HepG2 (cell line): ENCODE measurements around the gene CTRL. TPM values are rescaled to one million over a fixed set of nuclear protein-coding genes. Genes with fewer than 3 reads are reported as not detected.

Experiments
- GABPB1 ChIP-seq: IDR thresholded peaks from 2 replicates; pipeline ENCODE4 v1.6.1; 2016; ENCODE audit warnings: mild to moderate bottlenecking, missing genetic modification reagents, moderate library complexity, missing compliant biosample characterization
- GLI4 ChIP-seq: sonication (generic); formaldehyde crosslinking; IDR thresholded peaks from 2 replicates; pipeline ENCODE4 v1.5.1; 2020; ENCODE audit warnings: missing genetic modification reagents, mild to moderate bottlenecking, moderate library complexity, borderline replicate concordance
- HNF1B ChIP-seq: sonication (generic); formaldehyde crosslinking; IDR thresholded peaks from 2 replicates; pipeline ENCODE4 v1.5.1; 2020; ENCODE audit warnings: mild to moderate bottlenecking, moderate library complexity, missing genetic modification reagents
- KAT7 ChIP-seq: IDR thresholded peaks from 2 replicates; pipeline ENCODE4 v1.6.1; 2018; ENCODE audit warnings: borderline replicate concordance, missing compliant biosample characterization
- KLF9 ChIP-seq: IDR thresholded peaks from 2 replicates; pipeline ENCODE4 v1.6.1; 2016; ENCODE audit warnings: low read depth
- MEIS2 ChIP-seq: sonication (generic); formaldehyde crosslinking; IDR thresholded peaks from 2 replicates; pipeline ENCODE4 v1.9.0; 2021; ENCODE audit warnings: mild to moderate bottlenecking, missing genetic modification reagents
- MIER3 ChIP-seq: IDR thresholded peaks from 2 replicates; pipeline ENCODE4 v1.6.1; 2016; ENCODE audit warnings: missing compliant biosample characterization, borderline replicate concordance
- PCBP1 ChIP-seq: fragments of 200-400 bp; formaldehyde crosslinking; IDR thresholded peaks from 2 replicates; pipeline ENCODE4 v1.6.1; 2017; ENCODE audit warnings: mild to moderate bottlenecking, low read depth, low read length, borderline replicate concordance
- SRF ChIP-seq: IDR thresholded peaks from 2 replicates; pipeline ENCODE4 v1.6.1; 2011; ENCODE audit warnings: mild to moderate bottlenecking, low read depth, low read length, moderate library complexity
- ZNF263 ChIP-seq: sonication (generic); formaldehyde crosslinking; IDR thresholded peaks from 2 replicates; pipeline ENCODE4 v1.4.0; 2020; ENCODE audit warnings: missing genetic modification reagents
- ZNF430 ChIP-seq: sonication (generic); formaldehyde crosslinking; IDR thresholded peaks from 2 replicates; pipeline ENCODE4 v1.9.0; 2021; ENCODE audit warnings: mild to moderate bottlenecking, missing genetic modification reagents
- ZNF552 ChIP-seq: sonication (generic); formaldehyde crosslinking; IDR thresholded peaks from 2 replicates; pipeline ENCODE4 v1.9.0; 2022; ENCODE audit warnings: missing genetic modification reagents, mild to moderate bottlenecking, borderline replicate concordance
- ZNF792 ChIP-seq: IDR thresholded peaks from 2 replicates; pipeline ENCODE4 v1.6.1; 2016
- ZNF839 ChIP-seq: sonication (generic); formaldehyde crosslinking; IDR thresholded peaks from 2 replicates; pipeline ENCODE4 v1.4.0; 2020; ENCODE audit warnings: missing genetic modification reagents, mild to moderate bottlenecking, borderline replicate concordance
- polyA plus RNA-seq, 8 experiments: library from polyadenylated mRNA; depleted of rRNA in 3 of 8; stranded (reverse) in 7 of 8; unstranded in 1 of 8; fragments of >200 nt; fragmentation: Illumina TruSeq in 4 of 8; extraction: Trizol in 4 of 8; gene quantifications; 2 replicates each; pipeline versions ENCODE4 v1.2.1 to v1.2.3, GENCODE V29; 2011 to 2016; ENCODE audit warnings: low read depth in 4 of 8, missing spikeins in 1 of 8, mixed read lengths in 1 of 8; ENCODE audit not compliant: insufficient read depth in 1 of 8
- total RNA-seq, 5 experiments: library from RNA; depleted of rRNA; stranded (reverse); fragments of >200 nt; fragmentation: Illumina TruSeq; extraction: Trizol; gene quantifications; 2 replicates each; pipeline ENCODE4 v1.2.3, GENCODE V29; 2016; ENCODE audit warnings: low read depth in 1 of 5
- TF ChIP-seq, protein P1 (sequence below): IDR thresholded peaks from 2 replicates; pipeline ENCODE4 v1.6.1; 2012; ENCODE audit warnings: inconsistent platforms
- TF ChIP-seq, protein P2 (sequence below): sonication (generic); IDR thresholded peaks from 2 replicates; pipeline ENCODE4 v1.6.1; 2016; ENCODE audit warnings: low read depth, borderline replicate concordance
- TF ChIP-seq, protein P3 (sequence below): IDR thresholded peaks from 2 replicates; pipeline ENCODE4 v1.4.0; 2020; ENCODE audit warnings: mild to moderate bottlenecking, missing genetic modification reagents
- TF ChIP-seq, protein P4 (sequence below): sonication (generic); formaldehyde crosslinking; conservative IDR thresholded peaks from 2 replicates; pipeline ENCODE4 v1.8.0; 2022; ENCODE audit warnings: mild to moderate bottlenecking, moderate library complexity, missing genetic modification reagents

CTRL gene
- total and polyA plus RNA-seq, 2 of the 13 experiments (the other 11 are each of a cell fraction or from before 2014, with no cell fraction given): 1.9 to 2.7 TPM

DNA sequence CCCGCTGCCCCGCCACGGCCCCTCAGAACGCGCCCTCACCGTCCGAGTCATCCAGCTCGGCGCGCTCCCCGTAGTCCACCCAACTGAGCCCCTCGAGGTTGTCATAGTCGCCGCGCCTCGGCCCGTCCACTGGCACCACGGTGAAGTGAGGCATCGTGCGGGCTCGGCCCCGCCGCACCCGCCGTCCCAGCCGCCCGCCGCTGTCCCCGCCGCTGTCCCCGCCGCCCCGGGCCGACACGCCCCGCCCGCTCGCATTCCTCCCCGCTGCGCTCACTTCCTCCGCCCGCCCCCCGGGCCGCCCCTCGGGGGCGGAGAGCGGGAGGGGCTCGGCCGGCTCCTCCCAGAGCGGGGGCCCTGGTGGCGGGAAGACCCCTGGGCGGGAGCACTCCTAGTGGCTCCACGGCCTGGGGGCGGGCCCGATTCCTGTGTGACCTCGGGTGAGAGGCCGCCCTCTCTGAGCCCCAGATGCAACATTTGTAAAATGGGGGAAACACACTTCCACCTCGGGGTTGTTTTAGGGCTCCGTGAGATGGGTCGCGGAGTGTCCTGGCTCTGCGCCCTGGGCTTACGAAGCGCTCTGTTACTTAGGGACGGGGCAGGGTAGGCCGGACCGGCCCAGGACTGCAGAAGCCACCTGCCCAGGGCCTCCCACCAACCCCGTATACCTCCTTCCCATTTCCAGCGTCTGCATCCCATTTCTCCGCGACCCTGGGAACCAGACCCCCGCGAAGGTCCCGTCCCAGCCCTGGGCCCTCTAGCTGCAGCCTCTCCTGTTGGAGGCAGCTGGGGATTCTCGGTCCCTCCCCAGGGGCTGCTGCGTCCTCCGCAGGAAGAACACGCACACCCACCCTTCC, 37.0 kb upstream of the CTRL start, which contains the start of gene SLC12A4 (continued):
- peak; percentile 86 for TF ChIP-seq HNF1B (CRISPR knock-in tag)
- TF ChIP-seq, protein P1, sequence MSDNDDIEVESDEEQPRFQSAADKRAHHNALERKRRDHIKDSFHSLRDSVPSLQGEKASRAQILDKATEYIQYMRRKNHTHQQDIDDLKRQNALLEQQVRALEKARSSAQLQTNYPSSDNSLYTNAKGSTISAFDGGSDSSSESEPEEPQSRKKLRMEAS: peak; percentile 76
- TF ChIP-seq ZNF552 (CRISPR knock-in tag): no peak
- no peak for TF ChIP-seq SRF
- TF ChIP-seq PCBP1: peak; percentile 99
- TF ChIP-seq, protein P2, sequence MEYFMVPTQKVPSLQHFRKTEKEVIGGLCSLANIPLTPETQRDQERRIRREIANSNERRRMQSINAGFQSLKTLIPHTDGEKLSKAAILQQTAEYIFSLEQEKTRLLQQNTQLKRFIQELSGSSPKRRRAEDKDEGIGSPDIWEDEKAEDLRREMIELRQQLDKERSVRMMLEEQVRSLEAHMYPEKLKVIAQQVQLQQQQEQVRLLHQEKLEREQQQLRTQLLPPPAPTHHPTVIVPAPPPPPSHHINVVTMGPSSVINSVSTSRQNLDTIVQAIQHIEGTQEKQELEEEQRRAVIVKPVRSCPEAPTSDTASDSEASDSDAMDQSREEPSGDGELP: peak; percentile 53; the same call in 1 of the 2 replicates
- TF ChIP-seq, protein P3, sequence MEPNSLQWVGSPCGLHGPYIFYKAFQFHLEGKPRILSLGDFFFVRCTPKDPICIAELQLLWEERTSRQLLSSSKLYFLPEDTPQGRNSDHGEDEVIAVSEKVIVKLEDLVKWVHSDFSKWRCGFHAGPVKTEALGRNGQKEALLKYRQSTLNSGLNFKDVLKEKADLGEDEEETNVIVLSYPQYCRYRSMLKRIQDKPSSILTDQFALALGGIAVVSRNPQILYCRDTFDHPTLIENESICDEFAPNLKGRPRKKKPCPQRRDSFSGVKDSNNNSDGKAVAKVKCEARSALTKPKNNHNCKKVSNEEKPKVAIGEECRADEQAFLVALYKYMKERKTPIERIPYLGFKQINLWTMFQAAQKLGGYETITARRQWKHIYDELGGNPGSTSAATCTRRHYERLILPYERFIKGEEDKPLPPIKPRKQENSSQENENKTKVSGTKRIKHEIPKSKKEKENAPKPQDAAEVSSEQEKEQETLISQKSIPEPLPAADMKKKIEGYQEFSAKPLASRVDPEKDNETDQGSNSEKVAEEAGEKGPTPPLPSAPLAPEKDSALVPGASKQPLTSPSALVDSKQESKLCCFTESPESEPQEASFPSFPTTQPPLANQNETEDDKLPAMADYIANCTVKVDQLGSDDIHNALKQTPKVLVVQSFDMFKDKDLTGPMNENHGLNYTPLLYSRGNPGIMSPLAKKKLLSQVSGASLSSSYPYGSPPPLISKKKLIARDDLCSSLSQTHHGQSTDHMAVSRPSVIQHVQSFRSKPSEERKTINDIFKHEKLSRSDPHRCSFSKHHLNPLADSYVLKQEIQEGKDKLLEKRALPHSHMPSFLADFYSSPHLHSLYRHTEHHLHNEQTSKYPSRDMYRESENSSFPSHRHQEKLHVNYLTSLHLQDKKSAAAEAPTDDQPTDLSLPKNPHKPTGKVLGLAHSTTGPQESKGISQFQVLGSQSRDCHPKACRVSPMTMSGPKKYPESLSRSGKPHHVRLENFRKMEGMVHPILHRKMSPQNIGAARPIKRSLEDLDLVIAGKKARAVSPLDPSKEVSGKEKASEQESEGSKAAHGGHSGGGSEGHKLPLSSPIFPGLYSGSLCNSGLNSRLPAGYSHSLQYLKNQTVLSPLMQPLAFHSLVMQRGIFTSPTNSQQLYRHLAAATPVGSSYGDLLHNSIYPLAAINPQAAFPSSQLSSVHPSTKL: peak; percentile 75
- TF ChIP-seq GABPB1: peak; percentile 92
- peak; percentile 26; the same call in 1 of the 2 replicates for TF ChIP-seq ZNF792 (CRISPR knock-in tag)
- TF ChIP-seq, protein P4, sequence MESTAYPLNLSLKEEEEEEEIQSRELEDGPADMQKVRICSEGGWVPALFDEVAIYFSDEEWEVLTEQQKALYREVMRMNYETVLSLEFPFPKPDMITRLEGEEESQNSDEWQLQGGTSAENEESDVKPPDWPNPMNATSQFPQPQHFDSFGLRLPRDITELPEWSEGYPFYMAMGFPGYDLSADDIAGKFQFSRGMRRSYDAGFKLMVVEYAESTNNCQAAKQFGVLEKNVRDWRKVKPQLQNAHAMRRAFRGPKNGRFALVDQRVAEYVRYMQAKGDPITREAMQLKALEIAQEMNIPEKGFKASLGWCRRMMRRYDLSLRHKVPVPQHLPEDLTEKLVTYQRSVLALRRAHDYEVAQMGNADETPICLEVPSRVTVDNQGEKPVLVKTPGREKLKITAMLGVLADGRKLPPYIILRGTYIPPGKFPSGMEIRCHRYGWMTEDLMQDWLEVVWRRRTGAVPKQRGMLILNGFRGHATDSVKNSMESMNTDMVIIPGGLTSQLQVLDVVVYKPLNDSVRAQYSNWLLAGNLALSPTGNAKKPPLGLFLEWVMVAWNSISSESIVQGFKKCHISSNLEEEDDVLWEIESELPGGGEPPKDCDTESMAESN (CRISPR knock-in tag): peak; percentile 53
- peak; percentile 9; the same call in 1 of the 2 replicates for TF ChIP-seq GLI4 (CRISPR knock-in tag)
- TF ChIP-seq ZNF430 (CRISPR knock-in tag): peak; percentile 97
- peak; percentile 82; the same call in 1 of the 2 replicates for TF ChIP-seq ZNF839
- TF ChIP-seq KLF9: peak; percentile 52; the same call in 1 of the 2 replicates
- TF ChIP-seq ZNF263: peak; percentile 100
- TF ChIP-seq MIER3 (CRISPR knock-in tag): peak; percentile 42; the same call in 1 of the 2 replicates
- peak; percentile 93 for TF ChIP-seq KAT7 (CRISPR knock-in tag)
- TF ChIP-seq MEIS2: peak; percentile 66
